Measurements from ENCODE around the gene CEACAM8.
"Not testable (repeated sequence)": the region's sequence is repeated elsewhere in the genome, so short reads cannot be mapped to it uniquely, and the experiment has no call there.

Gene CEACAM8

GRCh38 chr19:42552086-42553065 is 42.3 kb downstream of the CEACAM8 start:
- TF ChIP-seq CTCF (IDR thresholded peaks at IDR 0.05; ENCODE audit: control insufficient read depth, extremely low read depth, insufficient read depth), result no peak
- no peak for DNase-seq (ENCODE audit: low read depth)
- no peak overlapping the region for H3K4me3 ChIP-seq (ENCODE audit: low read depth, low read length)

GRCh38 chr19:42550521-42550920 is 44.2 kb downstream of the CEACAM8 start:
- H3K4me3 ChIP-seq (ENCODE audit: low read depth, low read length); DNase-seq (ENCODE audit: low read depth): not testable (repeated sequence)

DNA sequence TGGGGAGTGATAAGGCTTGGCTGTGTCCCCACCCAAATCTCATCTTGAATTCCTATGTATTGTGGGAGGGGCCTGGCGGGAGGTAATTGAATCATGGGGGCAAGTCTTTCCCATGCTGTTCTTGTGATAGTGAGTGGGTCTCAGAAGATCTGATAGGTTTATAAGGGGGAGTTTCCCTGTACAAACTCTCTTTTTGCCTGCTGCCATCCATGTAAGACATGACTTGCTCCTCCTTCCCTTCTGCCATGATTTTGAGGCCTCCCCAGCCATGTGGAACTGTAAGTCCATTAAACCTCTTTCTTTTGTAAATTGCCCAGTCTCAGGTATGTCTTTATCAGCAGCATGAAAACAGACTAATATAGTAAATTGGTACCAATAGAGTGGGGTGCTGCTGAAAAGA is 45.7 kb downstream of the CEACAM8 start:
- DNase-seq (ENCODE audit: low read depth); H3K4me3 ChIP-seq (ENCODE audit: low read depth, low read length): not testable (repeated sequence)

DNA sequence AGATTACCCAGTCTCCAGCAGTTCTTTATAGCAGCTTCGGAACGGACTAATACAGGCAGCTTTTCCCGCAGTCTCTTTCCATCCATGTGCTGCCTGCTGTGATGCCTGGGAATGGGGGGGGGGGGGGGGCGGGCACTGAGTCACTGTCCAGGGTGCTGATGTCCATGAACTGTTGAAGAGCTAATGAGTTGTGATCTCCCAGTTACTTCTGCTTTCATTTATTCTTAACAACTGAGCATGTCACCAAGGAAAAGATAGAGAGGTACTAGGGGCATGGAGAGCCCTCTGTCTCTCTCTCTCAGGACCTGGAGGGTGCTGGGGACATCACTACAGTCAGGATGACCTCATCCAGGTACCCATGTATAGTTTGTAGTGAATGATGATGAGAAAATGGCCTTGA is 46.2 kb downstream of the CEACAM8 start:
- no peak overlapping the region for H3K4me3 ChIP-seq (ENCODE audit: low read depth, low read length)
- no peak for TF ChIP-seq CTCF (IDR thresholded peaks at IDR 0.05; ENCODE audit: control insufficient read depth, extremely low read depth, insufficient read depth)
- no peak for DNase-seq (ENCODE audit: low read depth)

DNA sequence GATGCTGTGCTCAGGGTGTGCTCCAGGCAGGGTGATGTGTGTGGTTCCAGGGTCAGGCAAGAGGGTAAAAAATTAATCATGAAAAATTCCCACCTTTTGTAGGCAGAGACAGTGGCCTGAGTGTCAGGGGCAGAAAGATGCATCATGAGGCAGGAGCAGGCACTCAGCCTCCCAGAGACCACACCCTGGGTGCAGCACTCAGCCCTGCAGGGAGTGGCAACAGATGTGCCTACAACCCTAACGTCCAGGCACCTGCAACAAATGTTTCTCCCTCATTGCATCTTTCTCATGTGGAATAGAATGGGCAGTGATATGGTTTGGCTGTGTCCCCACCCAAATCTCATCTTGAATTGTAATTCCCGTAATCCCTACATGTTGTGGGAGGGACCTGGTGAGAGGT is 46.8 kb downstream of the CEACAM8 start:
- DNase-seq (ENCODE audit: low read depth), result no peak
- no peak for TF ChIP-seq CTCF (IDR thresholded peaks at IDR 0.05; ENCODE audit: control insufficient read depth, extremely low read depth, insufficient read depth)
- no peak overlapping the region for H3K4me3 ChIP-seq (ENCODE audit: low read depth, low read length)

GRCh38 chr19:42546831-42547500 is 47.8 kb downstream of the CEACAM8 start:
- TF ChIP-seq CTCF (IDR thresholded peaks at IDR 0.05; ENCODE audit: control insufficient read depth, extremely low read depth, insufficient read depth), result no peak
- no peak for DNase-seq (ENCODE audit: low read depth)
- no peak overlapping the region for H3K4me3 ChIP-seq (ENCODE audit: low read depth, low read length)

GRCh38 chr19:42544146-42544545 is 50.6 kb downstream of the CEACAM8 start:
- no peak for DNase-seq (ENCODE audit: low read depth)
- H3K4me3 ChIP-seq (ENCODE audit: low read depth, low read length), result no peak overlapping the region
- TF ChIP-seq CTCF (IDR thresholded peaks at IDR 0.05; ENCODE audit: control insufficient read depth, extremely low read depth, insufficient read depth), result no peak
